Measurements from ENCODE around the gene NOL4L.

NOL4L gene

DNA sequence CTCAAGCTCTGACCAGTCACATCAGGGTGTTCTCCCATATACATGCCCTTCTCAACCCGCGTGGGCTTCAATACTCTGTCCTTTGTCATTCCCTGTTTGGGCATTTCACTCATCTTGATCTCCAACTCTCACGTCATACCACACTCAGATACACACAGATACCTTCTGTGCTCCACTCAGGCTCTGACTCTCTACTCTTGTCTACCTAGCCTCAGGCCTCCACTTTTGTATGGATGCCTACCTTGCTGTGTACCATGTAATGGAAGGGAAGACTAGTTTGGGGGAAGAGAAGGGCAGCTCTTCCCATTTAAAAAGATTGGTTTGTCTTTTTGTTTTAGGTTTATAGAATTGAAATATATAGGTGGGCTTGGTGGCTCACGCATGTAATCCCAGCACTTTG, 178.4 kb downstream of the NOL4L start:
- TF ChIP-seq, protein P1, sequence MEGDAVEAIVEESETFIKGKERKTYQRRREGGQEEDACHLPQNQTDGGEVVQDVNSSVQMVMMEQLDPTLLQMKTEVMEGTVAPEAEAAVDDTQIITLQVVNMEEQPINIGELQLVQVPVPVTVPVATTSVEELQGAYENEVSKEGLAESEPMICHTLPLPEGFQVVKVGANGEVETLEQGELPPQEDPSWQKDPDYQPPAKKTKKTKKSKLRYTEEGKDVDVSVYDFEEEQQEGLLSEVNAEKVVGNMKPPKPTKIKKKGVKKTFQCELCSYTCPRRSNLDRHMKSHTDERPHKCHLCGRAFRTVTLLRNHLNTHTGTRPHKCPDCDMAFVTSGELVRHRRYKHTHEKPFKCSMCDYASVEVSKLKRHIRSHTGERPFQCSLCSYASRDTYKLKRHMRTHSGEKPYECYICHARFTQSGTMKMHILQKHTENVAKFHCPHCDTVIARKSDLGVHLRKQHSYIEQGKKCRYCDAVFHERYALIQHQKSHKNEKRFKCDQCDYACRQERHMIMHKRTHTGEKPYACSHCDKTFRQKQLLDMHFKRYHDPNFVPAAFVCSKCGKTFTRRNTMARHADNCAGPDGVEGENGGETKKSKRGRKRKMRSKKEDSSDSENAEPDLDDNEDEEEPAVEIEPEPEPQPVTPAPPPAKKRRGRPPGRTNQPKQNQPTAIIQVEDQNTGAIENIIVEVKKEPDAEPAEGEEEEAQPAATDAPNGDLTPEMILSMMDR (IDR thresholded peaks at IDR 0.05; ENCODE audit: borderline replicate concordance, insufficient read depth, low read depth, low read length): no peak
- no peak overlapping the region for H3K4me3 ChIP-seq (ENCODE audit: low read depth, low read length)

DNA sequence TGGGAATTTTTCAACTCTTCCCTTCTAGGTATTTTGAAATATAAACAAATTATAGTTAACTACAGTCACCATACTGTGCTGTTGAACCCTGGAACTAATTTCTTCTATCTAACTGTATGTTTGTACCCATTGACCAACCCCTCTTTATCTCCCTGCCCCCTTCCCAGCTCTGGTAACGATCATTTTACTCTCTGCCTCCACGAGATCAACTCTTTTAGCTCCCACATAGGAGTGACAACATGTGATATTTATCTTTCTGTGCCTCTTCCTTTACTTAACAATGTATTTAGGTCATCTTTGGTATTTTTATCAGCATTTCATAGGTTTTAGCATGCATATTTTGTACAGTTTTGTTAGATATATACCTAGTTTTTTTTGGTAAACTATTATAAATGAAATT, 181.1 kb downstream of the NOL4L start:
- H3K4me3 ChIP-seq (ENCODE audit: low read depth, low read length): no peak overlapping the region
- TF ChIP-seq, protein P1 (IDR thresholded peaks at IDR 0.05; ENCODE audit: borderline replicate concordance, insufficient read depth, low read depth, low read length): no peak

DNA sequence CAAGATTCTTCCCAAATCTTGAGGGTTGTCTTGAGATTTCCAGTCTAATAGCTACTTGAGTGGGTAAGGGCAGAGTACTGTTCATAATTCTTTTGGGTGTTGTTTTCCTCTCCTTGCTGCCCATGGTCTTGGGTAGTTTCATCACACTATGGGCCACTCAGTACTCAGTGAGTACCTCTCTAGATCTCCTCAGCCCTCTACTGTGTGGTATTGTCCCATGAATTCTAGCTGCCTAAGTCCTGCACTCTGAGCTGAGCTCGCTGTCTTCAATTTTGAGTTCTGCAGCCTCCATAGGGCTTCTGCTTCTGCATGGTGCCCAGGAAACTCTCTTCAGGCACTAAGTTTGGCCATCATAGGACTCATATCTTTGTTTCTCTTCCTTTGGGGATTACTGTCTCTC, 184.7 kb downstream of the NOL4L start:
- no peak overlapping the region for H3K4me3 ChIP-seq (ENCODE audit: low read depth, low read length)
- TF ChIP-seq, protein P1 (IDR thresholded peaks at IDR 0.05; ENCODE audit: borderline replicate concordance, insufficient read depth, low read depth, low read length): no peak

DNA sequence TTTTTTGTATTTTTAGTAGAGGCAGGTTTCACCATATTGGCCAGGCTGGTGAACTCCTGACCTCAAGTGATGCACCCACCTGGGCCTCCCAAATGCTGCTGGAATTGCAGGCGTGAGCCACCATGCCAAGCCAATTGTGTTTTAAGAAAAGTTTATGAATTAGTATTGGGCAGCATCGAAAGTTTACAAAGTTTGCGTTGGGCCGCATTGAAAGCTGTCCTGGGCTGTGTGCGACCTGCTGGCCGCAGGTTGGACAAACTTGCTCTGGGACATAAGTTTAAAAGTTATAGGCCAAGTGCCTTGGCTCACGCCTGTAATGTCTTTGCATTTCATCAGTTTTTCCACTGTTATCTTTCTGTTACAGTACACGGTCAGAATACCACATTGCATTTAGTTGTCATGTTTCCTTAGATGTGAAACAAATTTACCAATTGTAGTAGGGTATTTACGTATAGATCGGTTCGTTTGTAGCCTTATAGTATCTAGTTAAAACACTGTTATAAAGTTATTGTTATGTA, 187.5 kb downstream of the NOL4L start:
- TF ChIP-seq, protein P1 (IDR thresholded peaks at IDR 0.05; ENCODE audit: borderline replicate concordance, insufficient read depth, low read depth, low read length): no peak
- H3K4me3 ChIP-seq (ENCODE audit: low read depth, low read length): no peak overlapping the region

DNA sequence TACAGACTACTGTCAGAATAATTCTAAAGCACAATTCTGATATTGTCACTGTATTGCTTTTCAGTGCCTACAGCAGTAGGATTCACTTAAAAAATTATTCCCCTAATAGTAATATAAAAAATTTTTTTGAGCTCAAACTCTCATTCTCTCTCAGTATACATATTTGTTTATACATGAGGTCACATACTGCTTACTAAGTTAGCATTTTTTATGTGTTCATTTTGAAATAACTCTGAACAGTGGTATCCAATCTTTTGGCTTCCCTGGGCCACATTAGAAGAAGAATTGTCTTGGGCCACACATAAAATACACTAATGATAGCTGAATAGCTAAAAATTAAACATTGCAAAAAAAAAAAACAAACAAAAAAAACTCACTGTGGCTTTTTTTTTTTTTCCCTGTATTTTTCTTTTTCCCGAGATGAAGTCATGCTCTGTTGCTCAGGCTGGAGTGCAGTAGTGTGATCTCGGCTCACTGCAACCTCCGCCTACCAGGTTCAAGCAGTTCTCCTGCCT, 188.4 kb downstream of the NOL4L start:
- TF ChIP-seq, protein P1 (IDR thresholded peaks at IDR 0.05; ENCODE audit: borderline replicate concordance, insufficient read depth, low read depth, low read length): no peak

DNA sequence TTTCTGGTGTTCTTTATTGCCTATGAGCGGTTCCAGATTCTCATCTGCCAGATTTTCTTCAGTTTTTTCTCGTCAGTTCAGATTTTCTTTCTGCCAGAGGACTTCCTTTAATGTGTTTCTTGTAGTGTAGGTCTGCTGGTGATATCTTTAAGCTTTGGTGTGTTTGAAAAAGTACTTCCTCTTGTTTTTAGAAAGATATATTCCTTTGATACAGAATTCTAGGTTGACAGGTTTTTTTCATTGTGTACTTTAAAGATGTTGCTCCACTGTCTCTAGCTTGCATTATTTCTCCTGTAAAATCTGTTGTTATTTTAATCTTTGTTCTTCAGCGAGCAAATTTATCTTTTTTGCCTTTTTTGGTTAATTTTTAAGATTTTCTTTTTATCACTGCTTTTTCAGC, 190.1 kb downstream of the NOL4L start:
- H3K4me3 ChIP-seq (ENCODE audit: low read depth, low read length): no peak overlapping the region
- TF ChIP-seq, protein P1 (IDR thresholded peaks at IDR 0.05; ENCODE audit: borderline replicate concordance, insufficient read depth, low read depth, low read length): no peak

More for the DNA sequence above, 188.4 kb downstream of the NOL4L start:
- no peak overlapping the region for H3K4me3 ChIP-seq (ENCODE audit: low read depth, low read length)
